Type B pancreatic cell (in vitro differentiated cells): ENCODE measurements around the gene COL6A1. TPM values are rescaled to one million over a fixed set of nuclear protein-coding genes. Genes with fewer than 3 reads are reported as not detected.

Experiments used
- DNase-seq: peaks from one replicate; pipeline ENCODE4 v3.0.0; 2021; ENCODE audit warnings: mixed read lengths; ENCODE audit not compliant: unreplicated experiment; ENCODE audit errors: extremely low spot score
- H3K27ac Mint-ChIP-seq: 2 replicates; pipeline ENCODE4 v1.8.0; 2021; ENCODE audit warnings: mild to moderate bottlenecking, mixed read lengths
- H3K27me3 Mint-ChIP-seq: 2 replicates; pipeline ENCODE4 v1.8.0; 2021; ENCODE audit warnings: mixed read lengths
- H3K36me3 Mint-ChIP-seq: 2 replicates; pipeline ENCODE4 v1.8.0; 2021; ENCODE audit warnings: mixed read lengths
- H3K4me1 Mint-ChIP-seq: one replicate; pipeline ENCODE4 v1.8.0; 2021; ENCODE audit warnings: mixed read lengths; ENCODE audit not compliant: unreplicated experiment
- H3K4me3 Mint-ChIP-seq: 2 replicates; pipeline ENCODE4 v1.8.0; 2021; ENCODE audit warnings: mild to moderate bottlenecking, mixed read lengths
- H3K9me3 Mint-ChIP-seq: 2 replicates; pipeline ENCODE4 v1.8.0; 2021; ENCODE audit warnings: mixed read lengths
- total RNA-seq: library from RNA; stranded (reverse); gene quantifications from 2 replicates; pipeline ENCODE4 v1.2.1, GENCODE V29; 2021; ENCODE audit warnings: low replicate concordance
- TF ChIP-seq, protein P1 (sequence below): fragments of 200-600 bp; sonication (generic); conservative IDR thresholded peaks from 2 replicates; pipeline ENCODE4 v1.5.0; 2021; ENCODE audit warnings: antibody characterized with exemption, mild to moderate bottlenecking

Gene COL6A1
- total RNA-seq, 1 donor from 2014 or later = 167 TPM

DNA sequence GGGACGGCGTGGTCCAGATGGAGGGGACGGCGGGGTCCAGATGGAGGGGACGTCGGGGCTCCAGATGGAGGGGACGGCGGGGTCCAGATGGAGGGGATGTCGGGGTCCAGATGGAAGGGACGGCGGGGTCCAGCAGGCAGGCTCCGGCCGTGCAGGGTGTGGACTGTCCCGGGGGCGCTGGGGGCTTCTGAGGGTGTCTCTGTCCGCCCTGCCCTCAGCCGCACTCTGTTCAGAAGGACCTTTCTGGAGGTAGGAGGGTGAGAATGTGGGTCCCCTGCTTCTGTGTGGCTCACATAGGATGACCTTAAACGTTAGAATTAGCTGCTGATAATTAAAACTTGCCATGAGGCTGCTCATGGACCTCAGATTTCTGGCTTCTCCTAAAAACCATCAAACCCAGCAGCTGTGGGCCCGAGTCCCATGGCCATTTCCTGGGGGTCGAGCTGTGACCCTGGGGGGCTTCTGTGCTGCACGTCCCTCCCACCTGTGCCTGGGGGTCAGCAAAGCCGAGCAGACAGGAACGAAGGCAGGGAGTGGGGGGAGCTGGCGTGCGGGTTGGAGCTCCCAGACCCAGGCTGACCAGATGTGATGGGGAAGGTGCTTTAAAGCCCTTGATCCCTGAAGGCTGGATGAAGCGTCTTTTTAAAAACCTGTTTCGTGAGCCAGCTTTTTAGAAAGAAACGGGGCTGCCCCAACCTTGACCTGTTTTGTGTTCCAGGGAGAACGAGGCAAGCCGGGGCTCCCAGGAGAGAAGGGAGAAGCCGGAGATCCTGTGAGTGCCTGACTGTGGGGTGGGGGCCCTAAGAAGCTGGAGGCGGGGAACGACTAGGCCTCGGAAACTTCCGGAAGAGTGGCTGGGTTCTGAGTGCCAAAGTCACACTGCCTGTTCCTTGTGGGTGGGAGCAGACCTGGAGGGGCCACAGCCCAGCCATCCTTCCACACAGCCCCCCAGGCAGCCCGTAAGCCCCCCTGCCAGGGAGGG lies 7.1 kb downstream of the COL6A1 start:
- no peak for DNase-seq
- Mint-ChIP-seq H3K4me3 (no peak overlapping the region), H3K36me3 (peaks cover 10% of the 10 kb centered on the region), H3K9me3 (no peaks in the 10 kb centered on the region), H3K4me1 (no peaks in the 10 kb centered on the region), H3K27me3 (peaks cover 4% of the 10 kb centered on the region), H3K27ac (no peak overlapping the region)
- TF ChIP-seq, protein P1, sequence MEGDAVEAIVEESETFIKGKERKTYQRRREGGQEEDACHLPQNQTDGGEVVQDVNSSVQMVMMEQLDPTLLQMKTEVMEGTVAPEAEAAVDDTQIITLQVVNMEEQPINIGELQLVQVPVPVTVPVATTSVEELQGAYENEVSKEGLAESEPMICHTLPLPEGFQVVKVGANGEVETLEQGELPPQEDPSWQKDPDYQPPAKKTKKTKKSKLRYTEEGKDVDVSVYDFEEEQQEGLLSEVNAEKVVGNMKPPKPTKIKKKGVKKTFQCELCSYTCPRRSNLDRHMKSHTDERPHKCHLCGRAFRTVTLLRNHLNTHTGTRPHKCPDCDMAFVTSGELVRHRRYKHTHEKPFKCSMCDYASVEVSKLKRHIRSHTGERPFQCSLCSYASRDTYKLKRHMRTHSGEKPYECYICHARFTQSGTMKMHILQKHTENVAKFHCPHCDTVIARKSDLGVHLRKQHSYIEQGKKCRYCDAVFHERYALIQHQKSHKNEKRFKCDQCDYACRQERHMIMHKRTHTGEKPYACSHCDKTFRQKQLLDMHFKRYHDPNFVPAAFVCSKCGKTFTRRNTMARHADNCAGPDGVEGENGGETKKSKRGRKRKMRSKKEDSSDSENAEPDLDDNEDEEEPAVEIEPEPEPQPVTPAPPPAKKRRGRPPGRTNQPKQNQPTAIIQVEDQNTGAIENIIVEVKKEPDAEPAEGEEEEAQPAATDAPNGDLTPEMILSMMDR = no peak

DNA sequence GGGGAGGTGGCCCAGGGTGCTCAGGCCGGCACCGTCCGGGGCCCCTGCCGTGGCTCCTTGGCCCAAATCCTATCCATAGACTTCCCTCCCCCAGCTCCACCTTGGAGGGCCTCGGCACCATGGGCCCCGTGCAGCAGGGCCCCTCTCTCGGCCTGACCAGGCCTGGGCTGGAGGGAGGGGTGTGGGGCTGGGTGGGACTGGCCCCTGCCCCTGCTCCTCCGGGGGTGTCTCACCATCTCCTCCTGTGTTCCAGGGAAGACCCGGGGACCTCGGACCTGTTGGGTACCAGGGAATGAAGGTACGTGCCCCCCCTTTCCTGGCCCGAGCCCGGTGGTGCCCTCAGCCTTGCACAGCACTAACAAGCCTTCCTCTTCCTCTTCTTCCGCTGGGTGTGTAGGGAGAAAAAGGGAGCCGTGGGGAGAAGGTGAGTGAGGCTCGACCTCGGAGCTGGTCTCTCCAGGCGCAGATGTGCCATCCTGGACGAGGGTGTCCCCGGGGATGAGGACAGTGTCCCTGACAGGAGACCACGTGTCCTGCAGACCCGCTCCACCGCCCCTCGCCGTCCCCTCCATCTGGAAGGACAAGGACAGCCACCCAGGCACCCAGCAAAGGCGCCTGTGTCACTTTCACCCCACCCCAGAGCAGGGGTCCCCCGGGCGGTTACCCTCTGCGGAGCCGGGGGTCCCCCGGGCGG lies 7.9 kb downstream of the COL6A1 start:
- H3K4me3 Mint-ChIP-seq = no peak overlapping the region
- TF ChIP-seq, protein P1 = no peak
- no peak for DNase-seq
- peaks cover 8% of the 10 kb centered on the region for H3K36me3 Mint-ChIP-seq
- H3K27ac Mint-ChIP-seq = no peak overlapping the region
- no peaks in the 10 kb centered on the region for H3K4me1 Mint-ChIP-seq
- peaks cover 4% of the 10 kb centered on the region for H3K27me3 Mint-ChIP-seq
- no peaks in the 10 kb centered on the region for H3K9me3 Mint-ChIP-seq

DNA sequence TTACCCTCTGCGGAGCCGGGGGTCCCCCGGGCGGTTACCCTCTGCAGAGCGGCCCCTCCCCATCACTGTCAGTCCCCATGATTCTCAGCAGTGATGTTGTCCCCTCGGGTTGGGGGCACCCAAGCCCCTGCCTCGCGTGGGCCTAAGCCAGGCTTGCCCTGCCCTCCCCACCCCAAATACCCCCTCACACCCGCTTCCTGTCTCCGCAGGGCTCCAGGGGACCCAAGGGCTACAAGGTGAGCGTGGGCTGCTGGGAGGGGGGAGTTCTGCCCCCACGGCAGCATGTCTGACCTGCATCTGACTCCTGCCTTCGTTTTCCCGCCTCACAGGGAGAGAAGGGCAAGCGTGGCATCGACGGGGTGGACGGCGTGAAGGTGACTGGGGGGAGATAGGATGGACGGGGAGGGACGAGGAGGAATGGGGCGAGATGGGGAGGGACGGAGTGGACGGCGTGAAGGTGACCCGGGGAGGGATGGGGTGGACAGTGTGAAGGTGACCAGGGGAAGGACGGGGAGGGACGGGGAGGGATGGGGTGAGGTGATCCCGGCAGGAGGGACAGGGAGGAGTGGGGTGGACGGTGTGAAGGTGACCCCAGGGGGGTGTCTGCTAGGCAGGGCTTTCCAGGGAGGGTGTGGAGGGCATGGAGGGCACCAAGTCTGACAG lies 8.6 kb downstream of the COL6A1 start:
- no peak for DNase-seq
- no peaks in the 10 kb centered on the region for H3K4me1 Mint-ChIP-seq
- TF ChIP-seq, protein P1 = no peak

DNA sequence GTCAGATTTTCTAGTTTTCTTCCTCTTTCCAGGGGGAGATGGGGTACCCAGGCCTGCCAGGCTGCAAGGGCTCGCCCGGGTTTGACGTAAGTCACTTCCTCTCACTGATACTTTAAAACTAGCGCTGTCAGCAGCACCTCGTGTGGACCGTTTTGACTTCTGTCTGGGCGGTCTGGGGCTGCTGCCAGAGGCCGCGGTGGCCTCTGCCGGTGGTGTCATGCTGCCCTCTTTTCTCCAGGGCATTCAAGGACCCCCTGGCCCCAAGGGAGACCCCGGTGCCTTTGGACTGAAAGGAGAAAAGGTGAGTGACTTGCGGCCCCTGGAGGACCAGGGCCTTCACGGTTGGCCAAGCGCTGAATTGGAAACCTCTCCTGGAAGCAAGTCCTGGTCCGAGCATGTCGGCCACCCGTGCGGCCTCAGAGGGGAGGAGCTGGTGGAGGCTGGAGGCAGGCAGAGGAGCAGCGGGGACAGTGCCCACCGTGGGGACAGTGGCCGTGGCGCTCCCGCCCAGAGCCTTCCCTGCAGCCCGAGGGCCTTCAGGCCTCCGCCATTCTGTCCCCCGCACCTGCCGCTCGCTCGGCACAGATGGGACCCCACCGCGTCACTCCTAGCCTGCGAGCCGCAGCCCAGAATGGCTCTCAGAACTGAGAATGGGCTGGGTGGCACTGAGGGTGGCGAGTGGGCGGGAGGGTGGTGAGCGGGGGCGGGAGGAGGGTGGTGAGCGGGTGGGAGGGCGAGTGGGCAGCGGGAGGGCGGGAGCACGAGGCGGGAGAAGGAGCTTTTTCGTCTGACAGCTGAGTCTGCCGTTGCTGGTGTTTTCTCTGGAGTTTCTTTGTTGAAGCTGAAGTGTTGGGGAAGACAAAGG lies 9.4 kb downstream of the COL6A1 start:
- no peaks in the 10 kb centered on the region for H3K4me1 Mint-ChIP-seq
- no peak overlapping the region for H3K4me3 Mint-ChIP-seq
- no peaks in the 10 kb centered on the region for H3K36me3 Mint-ChIP-seq
- no peak overlapping the region for H3K27ac Mint-ChIP-seq
- TF ChIP-seq, protein P1 = no peak
- H3K27me3 Mint-ChIP-seq = no peaks in the 10 kb centered on the region
- DNase-seq = no peak
- no peaks in the 10 kb centered on the region for H3K9me3 Mint-ChIP-seq

More for the DNA sequence above, 8.6 kb downstream of the COL6A1 start:
- Mint-ChIP-seq H3K27ac (no peak overlapping the region), H3K9me3 (no peaks in the 10 kb centered on the region), H3K27me3 (peaks cover under 1% of the 10 kb centered on the region), H3K36me3 (peaks cover 2% of the 10 kb centered on the region), H3K4me3 (no peak overlapping the region)
